ENCODE results near the gene MARK1.
A peak's percentile ranks its signal among the peaks of the same experiment; 100 is the strongest.
"Not testable (repeated sequence)": the region's sequence is repeated elsewhere in the genome, so short reads cannot be mapped to it uniquely, and the experiment has no call there.

MARK1 gene

GRCh38 chr1:220631238-220631815 is 103.4 kb downstream of the MARK1 start:
- no peak for DNase-seq

GRCh38 chr1:220637759-220638158 is 109.8 kb downstream of the MARK1 start:
- no peak for DNase-seq

GRCh38 chr1:220642285-220642684 is 114.3 kb downstream of the MARK1 start:
- DNase-seq, result no peak

GRCh38 chr1:220652995-220653394 is 125.1 kb downstream of the MARK1 start:
- DNase-seq, result no peak

- DNase-seq, result no peak
Measured at GRCh38 chr1:220655509-220655908, 127.6 kb downstream of the MARK1 start.

GRCh38 chr1:220655961-220656740 is 128.2 kb downstream of the MARK1 start:
- DNase-seq, result no peak

GRCh38 chr1:220666349-220666748 is 138.4 kb downstream of the MARK1 start:
- no peak for DNase-seq

- no peak for DNase-seq
Measured at GRCh38 chr1:220669005-220669404, 141.1 kb downstream of the MARK1 start.

- no peak for DNase-seq
Measured at GRCh38 chr1:220670365-220670764, 142.4 kb downstream of the MARK1 start.

- no peak for DNase-seq
Measured at GRCh38 chr1:220673921-220674320, 146.0 kb downstream of the MARK1 start.

GRCh38 chr1:220677251-220677650 is 149.3 kb downstream of the MARK1 start:
- no peak for DNase-seq

GRCh38 chr1:220680085-220680687 is 152.2 kb downstream of the MARK1 start:
- DNase-seq, result no peak

- no peak for DNase-seq
Measured at GRCh38 chr1:220681220-220681880, 153.4 kb downstream of the MARK1 start.

- DNase-seq, result peak; percentile 38
Measured at GRCh38 chr1:220682901-220683576, 155.1 kb downstream of the MARK1 start.

- DNase-seq, result not testable (repeated sequence)
Measured at GRCh38 chr1:220683716-220684115, 155.8 kb downstream of the MARK1 start.

GRCh38 chr1:220684890-220685289 is 157.0 kb downstream of the MARK1 start:
- DNase-seq, result peak; percentile 29

- DNase-seq, result peak; percentile 55
Measured at GRCh38 chr1:220685879-220686278, 157.9 kb downstream of the MARK1 start.

- DNase-seq, result no peak
Measured at GRCh38 chr1:220687809-220688208, 159.9 kb downstream of the MARK1 start.

GRCh38 chr1:220689666-220690065 is 161.7 kb downstream of the MARK1 start:
- DNase-seq, result no peak

- peak; percentile 93 for DNase-seq
Measured at GRCh38 chr1:220690140-220691052, 162.5 kb downstream of the MARK1 start, which contains the start of gene C1orf115. Gene C1orf115 (plus strand): TSS chr1:220690363. CDS start chr1:220690403, 40 bp downstream.

GRCh38 chr1:220691053-220691684 is 163.2 kb downstream of the MARK1 start:
- DNase-seq, result peak; percentile 43

All from islet precursor cell (in vitro differentiated cells).